SK-N-SH (cell line): Measurements from ENCODE around the gene CDC16. TPM values are rescaled to one million over a fixed set of nuclear protein-coding genes. Genes with fewer than 3 reads are reported as not detected.

Experiments used
- CTCF ChIA-PET: fragments of 300-600, 350-600 bp; formaldehyde crosslinking; extraction: SDS; loops from one replicate; lab custom pipeline; 2021; lab: Yijun Ruan, JAX
- POLR2A ChIA-PET: fragments of 350-600 bp; sonication (Branson Sonifier 250); formaldehyde crosslinking; extraction: SDS; loops from one replicate; lab custom pipeline; 2020; ENCODE audit warnings: antibody characterized with exemption, inconsistent platforms; lab: Yijun Ruan, JAX
- DNase-seq: peaks from one replicate; pipeline ENCODE4 v3.0.0; 2012
- H2AFZ ChIP-seq: fragments of 200-600 bp; sonication (generic); 2 replicates; pipeline ENCODE4 v1.8.1; 2016; ENCODE audit warnings: antibody characterized with exemption, mild to moderate bottlenecking, low read depth
- H3F3A ChIP-seq: fragments of 200-600 bp; sonication (generic); replicated peaks from 2 replicates; pipeline ENCODE3; 2016; ENCODE audit warnings: antibody characterized with exemption, mild to moderate bottlenecking; ENCODE audit not compliant: insufficient read depth
- H3K27ac ChIP-seq, 2 experiments: fragments of 200-500 bp in 1 of 2; fragments of 200-600 bp in 1 of 2; sonication (Bioruptor generic) in 1 of 2; sonication (generic), shearing (Covaris generic) in 1 of 2; 2 replicates each; pipeline versions ENCODE4 v1.5.1 to v1.6.1; 2014 to 2016; ENCODE audit warnings: low read depth in 2 of 2, inconsistent platforms in 1 of 2, low read length in 1 of 2, mild to moderate bottlenecking in 1 of 2, mixed read lengths in 1 of 2
- H3K27me3 ChIP-seq: fragments of 200-600 bp; sonication (generic), shearing (Covaris generic); 2 replicates; pipeline ENCODE4 v1.6.1; 2016; ENCODE audit warnings: mixed run types; ENCODE audit not compliant: insufficient read depth
- H3K36me3 ChIP-seq, 2 experiments: fragments of 200-500 bp in 1 of 2; fragments of 200-600 bp in 1 of 2; sonication (Bioruptor generic) in 1 of 2; sonication (generic) in 1 of 2; replicated peaks in 1 of 2; 2 replicates each; pipeline versions ENCODE3 to v1.5.1; 2014 to 2016; ENCODE audit warnings: low read length in 1 of 2, mild to moderate bottlenecking in 1 of 2; ENCODE audit not compliant: insufficient read depth in 2 of 2, control insufficient read depth in 1 of 2
- H3K4me1 ChIP-seq, 2 experiments: fragments of 200-500 bp in 1 of 2; fragments of 200-600 bp in 1 of 2; sonication (Bioruptor generic) in 1 of 2; sonication (generic), shearing (Covaris generic) in 1 of 2; 2 replicates each; pipeline versions ENCODE4 v1.5.1 to v1.6.1; 2014 to 2016; ENCODE audit warnings: low read depth in 1 of 2, low read length in 1 of 2, mixed run types in 1 of 2; ENCODE audit not compliant: insufficient read depth in 2 of 2, control insufficient read depth in 1 of 2
- H3K4me2 ChIP-seq: fragments of 200-600 bp; sonication (generic), shearing (Covaris generic); 2 replicates; pipeline ENCODE4 v1.6.1; 2017; ENCODE audit warnings: mixed run types
- H3K4me3 ChIP-seq, 2 experiments: fragments of 200-500 bp in 1 of 2; fragments of 200-600 bp in 1 of 2; sonication (Bioruptor generic) in 1 of 2; sonication (generic), shearing (Covaris generic) in 1 of 2; 2 replicates each; pipeline versions ENCODE4 v1.5.1 to v1.8.1; 2014 to 2016; ENCODE audit warnings: low read depth in 2 of 2, inconsistent platforms in 1 of 2, low read length in 1 of 2, mild to moderate bottlenecking in 1 of 2, mixed read lengths in 1 of 2, moderate library complexity in 1 of 2
- H3K79me2 ChIP-seq: fragments of 200-600 bp; sonication (generic); 2 replicates; pipeline ENCODE4 v1.8.1; 2017; ENCODE audit warnings: mild to moderate bottlenecking; ENCODE audit not compliant: insufficient read depth
- H3K9ac ChIP-seq: fragments of 200-600 bp; sonication (generic); 2 replicates; pipeline ENCODE4 v1.6.1; 2017; ENCODE audit warnings: mixed run types
- H3K9me2 ChIP-seq: fragments of 200-600 bp; sonication (generic); 2 replicates; pipeline ENCODE4 v1.6.1; 2017; ENCODE audit warnings: mixed run types
- H3K9me3 ChIP-seq: fragments of 200-600 bp; sonication (generic); 2 replicates; pipeline ENCODE4 v1.6.1; 2017; ENCODE audit warnings: mixed run types, mild to moderate bottlenecking, moderate library complexity
- H4K20me1 ChIP-seq: fragments of 200-600 bp; sonication (generic); 2 replicates; pipeline ENCODE4 v1.6.1; 2017; ENCODE audit warnings: mild to moderate bottlenecking, mixed run types; ENCODE audit not compliant: insufficient read depth
- CHD2 ChIP-seq: fragments of 150-350 bp; IDR thresholded peaks from 2 replicates; pipeline ENCODE4 v1.6.1; 2018; ENCODE audit warnings: low read length; ENCODE audit not compliant: partially characterized antibody
- ELF1 ChIP-seq: IDR thresholded peaks from 2 replicates; pipeline ENCODE4 v1.4.0; 2012
- EZH2phosphoT487 ChIP-seq: fragments of 200-600 bp; sonication (generic); IDR thresholded peaks from 2 replicates; pipeline ENCODE4 v1.6.1; 2017; ENCODE audit warnings: low read depth, mixed run types, mild to moderate bottlenecking, antibody characterized with exemption, moderate library complexity, borderline replicate concordance
- FOXJ3 ChIP-seq: sonication (generic); formaldehyde crosslinking; IDR thresholded peaks from 2 replicates; pipeline ENCODE4 v1.5.1; 2020; ENCODE audit warnings: mild to moderate bottlenecking, missing genetic modification reagents
- FOXM1 ChIP-seq: IDR thresholded peaks from 2 replicates; pipeline ENCODE4 v1.4.0; 2012; ENCODE audit warnings: low read depth, mild to moderate bottlenecking
- GABPA ChIP-seq: IDR thresholded peaks from 2 replicates; pipeline ENCODE4 v1.4.0; 2012; ENCODE audit warnings: low read depth, mild to moderate bottlenecking
- MXI1 ChIP-seq: IDR thresholded peaks from 2 replicates; pipeline ENCODE4 v1.6.1; 2012; ENCODE audit warnings: mild to moderate bottlenecking, low read depth, low read length, improper control_type of control experiment
- NFIC ChIP-seq: IDR thresholded peaks from 2 replicates; pipeline ENCODE4 v1.4.0; 2012; ENCODE audit warnings: borderline replicate concordance
- NRF1 ChIP-seq: IDR thresholded peaks from 2 replicates; pipeline ENCODE4 v1.6.1; 2012; ENCODE audit warnings: low read depth, mild to moderate bottlenecking, low read length
- RXRA ChIP-seq: IDR thresholded peaks from 2 replicates; pipeline ENCODE4 v1.4.0; 2012; ENCODE audit warnings: low read depth, mild to moderate bottlenecking, borderline replicate concordance
- SIN3A ChIP-seq: IDR thresholded peaks from 2 replicates; pipeline ENCODE4 v1.6.1; 2012; ENCODE audit warnings: low read depth, mild to moderate bottlenecking, low read length, moderate library complexity, borderline replicate concordance
- TAF1 ChIP-seq: IDR thresholded peaks from 2 replicates; pipeline ENCODE4 v1.6.1; 2012; ENCODE audit warnings: low read depth, mild to moderate bottlenecking, low read length, moderate library complexity, borderline replicate concordance
- TCF12 ChIP-seq: IDR thresholded peaks from 2 replicates; pipeline ENCODE4 v1.4.0; 2012
- YY1 ChIP-seq: IDR thresholded peaks from 2 replicates; pipeline ENCODE4 v1.4.0; 2012; ENCODE audit warnings: low read depth, mild to moderate bottlenecking
- WGBS: methylation state at CpG from one replicate; pipeline ENCODE4 v1.1.6; 2017; ENCODE audit warnings: low lambda C conversion rate; 5-methylcytosine and 5-hydroxymethylcytosine counted together
- polyA plus RNA-seq, 3 experiments: library from polyadenylated mRNA; depleted of rRNA; stranded (reverse); fragments of >200 nt; gene quantifications; 2 replicates each; pipeline ENCODE4 v1.2.3, GENCODE V29; 2012
- TF ChIP-seq, protein P1 (sequence below): fragments of 150-350 bp; IDR thresholded peaks from 2 replicates; pipeline ENCODE4 v1.6.1; 2016; ENCODE audit warnings: mild to moderate bottlenecking, low read depth, low read length
- TF ChIP-seq, protein P2 (sequence below): IDR thresholded peaks from 2 replicates; pipeline ENCODE4 v1.4.0; 2012; ENCODE audit warnings: low read depth
- TF ChIP-seq, protein P3 (sequence below): IDR thresholded peaks from 2 replicates; pipeline ENCODE4 v1.4.0; 2012; ENCODE audit warnings: low read depth, borderline replicate concordance
- TF ChIP-seq, protein P4 (sequence below): IDR thresholded peaks from 2 replicates; pipeline ENCODE4 v1.6.1; 2012; ENCODE audit warnings: mild to moderate bottlenecking, low read depth, low read length, moderate library complexity
- TF ChIP-seq, protein P5 (sequence below): fragments of 200-600 bp; sonication (generic); IDR thresholded peaks from 2 replicates; pipeline ENCODE4 v1.6.1; 2017; ENCODE audit warnings: antibody characterized with exemption, mild to moderate bottlenecking, moderate library complexity

CDC16 gene
- polyA plus RNA-seq, 1 of the 3 experiments (the other 2 are of a cell fraction): 56.9 TPM

DNA sequence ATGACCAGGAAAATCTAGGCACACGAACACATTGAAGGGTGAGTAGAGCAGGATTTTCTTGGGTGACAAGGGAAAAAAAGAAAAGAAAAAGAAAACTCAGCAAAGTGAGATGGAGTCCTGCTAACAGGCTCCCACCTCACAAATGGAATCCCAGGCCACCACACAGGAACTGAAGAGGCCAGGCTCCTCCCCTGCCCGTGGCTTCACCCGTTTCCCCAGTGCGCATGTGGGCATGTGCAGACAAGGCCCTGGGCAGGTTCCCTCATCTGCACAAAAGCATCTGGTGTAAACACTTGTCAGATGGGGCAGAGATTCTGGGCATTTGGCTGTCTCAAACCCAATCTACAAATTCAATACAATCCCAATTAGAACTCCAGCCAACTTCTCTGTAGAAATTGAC is 31.2 kb upstream of the CDC16 start:
- no peaks in the 10 kb centered on the region; a peak in 1 of 4 replicates for H3K4me1 ChIP-seq
- H3K4me2 ChIP-seq: no peak overlapping the region
- H3K4me3 ChIP-seq: no peak overlapping the region
- TF ChIP-seq, protein P1, sequence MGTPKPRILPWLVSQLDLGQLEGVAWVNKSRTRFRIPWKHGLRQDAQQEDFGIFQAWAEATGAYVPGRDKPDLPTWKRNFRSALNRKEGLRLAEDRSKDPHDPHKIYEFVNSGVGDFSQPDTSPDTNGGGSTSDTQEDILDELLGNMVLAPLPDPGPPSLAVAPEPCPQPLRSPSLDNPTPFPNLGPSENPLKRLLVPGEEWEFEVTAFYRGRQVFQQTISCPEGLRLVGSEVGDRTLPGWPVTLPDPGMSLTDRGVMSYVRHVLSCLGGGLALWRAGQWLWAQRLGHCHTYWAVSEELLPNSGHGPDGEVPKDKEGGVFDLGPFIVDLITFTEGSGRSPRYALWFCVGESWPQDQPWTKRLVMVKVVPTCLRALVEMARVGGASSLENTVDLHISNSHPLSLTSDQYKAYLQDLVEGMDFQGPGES: no peak
- TF ChIP-seq NRF1 (no peak), SIN3A (no peak), FOXJ3 (CRISPR knock-in tag) (no peak), CHD2 (no peak), ELF1 (no peak), YY1 (no peak), NFIC (no peak), TCF12 (no peak), EZH2phosphoT487 (no peak), RXRA (no peak), FOXM1 (no peak), MXI1 (no peak), GABPA (no peak), TAF1 (no peak)
- TF ChIP-seq, protein P2, sequence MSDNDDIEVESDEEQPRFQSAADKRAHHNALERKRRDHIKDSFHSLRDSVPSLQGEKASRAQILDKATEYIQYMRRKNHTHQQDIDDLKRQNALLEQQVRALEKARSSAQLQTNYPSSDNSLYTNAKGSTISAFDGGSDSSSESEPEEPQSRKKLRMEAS: no peak
- TF ChIP-seq, protein P3, sequence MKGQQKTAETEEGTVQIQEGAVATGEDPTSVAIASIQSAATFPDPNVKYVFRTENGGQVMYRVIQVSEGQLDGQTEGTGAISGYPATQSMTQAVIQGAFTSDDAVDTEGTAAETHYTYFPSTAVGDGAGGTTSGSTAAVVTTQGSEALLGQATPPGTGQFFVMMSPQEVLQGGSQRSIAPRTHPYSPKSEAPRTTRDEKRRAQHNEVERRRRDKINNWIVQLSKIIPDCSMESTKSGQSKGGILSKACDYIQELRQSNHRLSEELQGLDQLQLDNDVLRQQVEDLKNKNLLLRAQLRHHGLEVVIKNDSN: no peak
- TF ChIP-seq, protein P4, sequence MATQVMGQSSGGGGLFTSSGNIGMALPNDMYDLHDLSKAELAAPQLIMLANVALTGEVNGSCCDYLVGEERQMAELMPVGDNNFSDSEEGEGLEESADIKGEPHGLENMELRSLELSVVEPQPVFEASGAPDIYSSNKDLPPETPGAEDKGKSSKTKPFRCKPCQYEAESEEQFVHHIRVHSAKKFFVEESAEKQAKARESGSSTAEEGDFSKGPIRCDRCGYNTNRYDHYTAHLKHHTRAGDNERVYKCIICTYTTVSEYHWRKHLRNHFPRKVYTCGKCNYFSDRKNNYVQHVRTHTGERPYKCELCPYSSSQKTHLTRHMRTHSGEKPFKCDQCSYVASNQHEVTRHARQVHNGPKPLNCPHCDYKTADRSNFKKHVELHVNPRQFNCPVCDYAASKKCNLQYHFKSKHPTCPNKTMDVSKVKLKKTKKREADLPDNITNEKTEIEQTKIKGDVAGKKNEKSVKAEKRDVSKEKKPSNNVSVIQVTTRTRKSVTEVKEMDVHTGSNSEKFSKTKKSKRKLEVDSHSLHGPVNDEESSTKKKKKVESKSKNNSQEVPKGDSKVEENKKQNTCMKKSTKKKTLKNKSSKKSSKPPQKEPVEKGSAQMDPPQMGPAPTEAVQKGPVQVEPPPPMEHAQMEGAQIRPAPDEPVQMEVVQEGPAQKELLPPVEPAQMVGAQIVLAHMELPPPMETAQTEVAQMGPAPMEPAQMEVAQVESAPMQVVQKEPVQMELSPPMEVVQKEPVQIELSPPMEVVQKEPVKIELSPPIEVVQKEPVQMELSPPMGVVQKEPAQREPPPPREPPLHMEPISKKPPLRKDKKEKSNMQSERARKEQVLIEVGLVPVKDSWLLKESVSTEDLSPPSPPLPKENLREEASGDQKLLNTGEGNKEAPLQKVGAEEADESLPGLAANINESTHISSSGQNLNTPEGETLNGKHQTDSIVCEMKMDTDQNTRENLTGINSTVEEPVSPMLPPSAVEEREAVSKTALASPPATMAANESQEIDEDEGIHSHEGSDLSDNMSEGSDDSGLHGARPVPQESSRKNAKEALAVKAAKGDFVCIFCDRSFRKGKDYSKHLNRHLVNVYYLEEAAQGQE: no peak
- TF ChIP-seq, protein P5, sequence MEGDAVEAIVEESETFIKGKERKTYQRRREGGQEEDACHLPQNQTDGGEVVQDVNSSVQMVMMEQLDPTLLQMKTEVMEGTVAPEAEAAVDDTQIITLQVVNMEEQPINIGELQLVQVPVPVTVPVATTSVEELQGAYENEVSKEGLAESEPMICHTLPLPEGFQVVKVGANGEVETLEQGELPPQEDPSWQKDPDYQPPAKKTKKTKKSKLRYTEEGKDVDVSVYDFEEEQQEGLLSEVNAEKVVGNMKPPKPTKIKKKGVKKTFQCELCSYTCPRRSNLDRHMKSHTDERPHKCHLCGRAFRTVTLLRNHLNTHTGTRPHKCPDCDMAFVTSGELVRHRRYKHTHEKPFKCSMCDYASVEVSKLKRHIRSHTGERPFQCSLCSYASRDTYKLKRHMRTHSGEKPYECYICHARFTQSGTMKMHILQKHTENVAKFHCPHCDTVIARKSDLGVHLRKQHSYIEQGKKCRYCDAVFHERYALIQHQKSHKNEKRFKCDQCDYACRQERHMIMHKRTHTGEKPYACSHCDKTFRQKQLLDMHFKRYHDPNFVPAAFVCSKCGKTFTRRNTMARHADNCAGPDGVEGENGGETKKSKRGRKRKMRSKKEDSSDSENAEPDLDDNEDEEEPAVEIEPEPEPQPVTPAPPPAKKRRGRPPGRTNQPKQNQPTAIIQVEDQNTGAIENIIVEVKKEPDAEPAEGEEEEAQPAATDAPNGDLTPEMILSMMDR: no peak
- H3K27ac ChIP-seq: no peak overlapping the region
- no peaks in the 10 kb centered on the region for H3K27me3 ChIP-seq
- H3K9me2 ChIP-seq: no peaks in the 10 kb centered on the region
- WGBS: 65% methylated on average over 4 of the region's 4 CpGs
- no peaks in the 10 kb centered on the region for H3K36me3 ChIP-seq
- CTCF ChIA-PET: no interaction called here
- no peak overlapping the region for H2AFZ ChIP-seq
- no peaks in the 10 kb centered on the region for H4K20me1 ChIP-seq
- no peak for DNase-seq
- H3F3A ChIP-seq: no peaks in the 10 kb centered on the region
- no peaks in the 10 kb centered on the region for H3K79me2 ChIP-seq
- no peak overlapping the region for H3K9ac ChIP-seq
- H3K9me3 ChIP-seq: no peaks in the 10 kb centered on the region
- POLR2A ChIA-PET: no interaction called here
